HS-5 (cell line): Measurements from ENCODE around the gene CASP8.
A peak's percentile ranks its signal among the peaks of the same experiment; 100 is the strongest.
"Not testable (repeated sequence)": the region's sequence is repeated elsewhere in the genome, so short reads cannot be mapped to it uniquely, and the experiment has no call there.

Experiments used
- DNase-seq: peaks from one replicate; pipeline ENCODE4 v3.0.0-alpha.2; 2012; ENCODE audit warnings: low read depth

Gene CASP8

DNA sequence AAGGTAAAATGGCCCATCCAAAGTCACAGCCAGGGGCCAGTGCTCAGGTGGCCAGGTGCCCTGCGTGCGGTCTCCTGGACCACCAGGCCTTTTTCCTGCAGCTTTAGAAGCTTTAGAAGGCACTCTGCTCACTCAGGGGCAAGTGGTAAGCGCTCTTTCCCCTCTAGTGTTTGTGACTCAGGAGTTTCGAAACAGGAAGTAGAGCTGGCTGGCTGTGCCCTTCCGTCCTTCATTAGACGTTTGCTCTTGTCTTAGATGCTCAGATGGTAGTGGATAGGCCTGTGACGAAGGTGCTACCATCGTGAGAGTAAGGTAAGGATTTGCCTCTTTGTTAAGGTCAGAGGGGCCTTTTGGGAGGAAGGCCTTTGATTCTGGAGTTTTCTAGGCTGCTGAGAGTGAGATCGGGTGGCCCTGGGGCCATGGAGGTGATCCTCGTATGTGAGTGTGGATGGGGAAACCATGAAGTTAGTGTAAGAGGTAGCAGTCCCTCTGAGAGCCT lies at the start of gene CASP8:
Gene CASP8, plus strand, starts transcription at position 235 of the 499 bp plus-strand sequence. CDS start 5,951 bp downstream, outside the sequence.
- peak; percentile 52 for DNase-seq

DNA sequence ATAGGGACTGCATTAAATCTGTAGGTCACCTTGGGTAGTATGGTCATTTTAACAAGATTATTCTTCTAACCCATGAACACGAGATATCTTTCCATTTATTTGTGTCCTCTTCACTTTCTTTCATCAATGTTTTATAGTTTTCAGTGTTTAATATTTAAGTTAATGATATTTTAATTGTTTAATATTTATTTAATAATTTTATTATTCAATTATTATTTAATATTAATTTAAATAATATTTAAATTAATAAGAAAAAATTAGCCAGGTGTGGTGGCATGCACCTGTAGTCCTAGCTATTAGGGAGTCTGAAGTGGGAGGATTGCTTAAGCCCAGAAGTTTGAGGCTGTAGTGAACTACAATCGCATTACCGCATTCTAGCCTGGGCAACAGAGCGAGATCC lies 44.4 kb upstream of the CASP8 start:
- no peak for DNase-seq

DNA sequence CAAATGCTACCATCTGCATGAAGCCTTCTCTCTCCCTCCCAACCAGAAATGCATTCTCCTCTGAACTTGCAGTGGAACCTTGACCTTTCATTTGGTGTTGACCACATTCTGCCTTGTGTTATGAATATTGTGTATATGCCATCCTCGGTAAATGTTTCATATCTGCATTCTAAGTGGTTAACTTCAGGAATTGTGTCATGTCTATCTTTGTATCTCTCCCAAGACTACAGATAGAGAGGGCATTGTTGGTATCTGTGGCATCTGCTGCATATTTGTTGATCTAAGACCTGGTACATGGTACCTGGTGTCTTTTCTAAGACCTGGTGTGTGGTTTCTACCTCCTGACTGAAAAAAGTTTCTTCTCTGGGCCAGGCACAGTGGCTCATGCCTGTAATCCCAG lies 43.4 kb upstream of the CASP8 start:
- DNase-seq: no peak

DNA sequence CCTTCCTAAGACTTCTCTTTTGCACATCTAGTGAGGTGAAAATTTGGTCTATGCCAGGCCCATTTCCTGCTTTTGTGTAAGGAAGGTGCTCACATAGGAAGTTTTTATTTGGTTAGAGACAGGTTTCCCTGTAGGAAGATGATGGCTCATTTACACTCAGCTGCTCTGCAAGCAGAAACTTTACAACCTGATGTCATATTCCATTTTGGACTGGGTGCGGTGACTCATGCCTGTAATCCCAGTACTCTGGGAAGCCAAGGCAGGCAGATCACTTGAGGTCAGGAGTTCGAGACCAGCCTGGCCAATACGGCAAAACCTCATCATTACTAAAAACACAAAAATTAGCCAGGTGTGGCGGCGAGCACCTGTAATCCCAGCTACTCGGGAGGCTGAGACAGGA lies 41.6 kb upstream of the CASP8 start:
- no peak for DNase-seq

DNA sequence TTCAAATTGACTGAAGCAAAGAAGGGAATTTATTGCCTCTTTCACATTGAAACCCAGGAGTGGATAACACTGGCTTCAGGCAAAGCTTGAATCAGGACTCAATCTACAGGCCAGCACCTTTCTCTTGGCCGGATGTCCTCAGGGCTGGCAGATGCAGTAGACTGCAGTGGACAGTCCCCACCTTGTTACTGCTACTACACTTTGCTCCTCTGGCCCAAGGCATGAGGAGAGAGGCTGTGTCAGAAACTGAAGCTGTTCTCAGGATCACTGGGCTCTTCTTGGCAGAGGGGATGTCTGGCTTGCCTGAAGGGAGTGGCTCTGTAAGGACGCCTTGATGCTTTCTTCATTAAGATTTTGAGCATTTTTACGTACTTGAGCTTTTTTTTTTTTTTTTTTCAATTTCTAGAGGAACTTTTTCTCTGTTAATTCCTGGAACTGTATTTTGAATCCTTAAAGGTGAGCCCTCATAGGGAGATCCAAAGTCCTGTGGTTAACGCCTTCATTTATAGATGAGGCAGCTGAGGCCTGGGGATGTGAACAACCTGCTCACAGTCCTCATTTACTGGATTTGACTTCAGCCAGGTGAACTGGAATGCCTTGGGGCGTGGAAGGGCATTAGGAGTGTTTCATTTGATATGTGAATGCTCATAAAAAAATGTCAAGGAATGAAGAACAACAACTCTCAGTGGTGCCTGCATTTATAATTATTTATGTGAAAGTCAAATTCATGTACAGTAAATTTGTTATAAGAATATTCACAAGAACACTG lies 40.8 kb upstream of the CASP8 start:
- no peak for DNase-seq

DNA sequence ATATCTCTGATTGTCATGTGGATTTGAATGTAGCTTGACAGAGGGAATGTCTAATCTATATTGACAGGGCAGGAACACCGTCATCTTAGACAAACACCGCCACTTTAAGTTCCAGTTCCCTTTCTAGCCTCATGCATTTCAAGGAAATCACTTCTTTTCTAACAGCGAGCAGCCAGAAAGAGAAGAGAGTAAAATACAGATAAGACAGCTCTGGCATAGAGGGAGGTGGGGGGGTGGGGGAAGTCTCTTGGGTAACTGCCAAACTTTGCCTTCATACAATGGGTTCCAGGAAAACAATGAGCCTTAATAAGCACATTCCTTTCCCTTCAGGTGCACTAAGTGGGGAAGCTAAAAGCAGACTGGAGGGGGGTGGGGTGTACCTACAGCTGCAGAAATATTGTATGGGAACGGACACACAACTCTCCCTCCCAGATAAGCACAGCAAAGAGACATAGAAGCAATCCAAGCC lies 40.2 kb upstream of the CASP8 start:
- no peak for DNase-seq

DNA sequence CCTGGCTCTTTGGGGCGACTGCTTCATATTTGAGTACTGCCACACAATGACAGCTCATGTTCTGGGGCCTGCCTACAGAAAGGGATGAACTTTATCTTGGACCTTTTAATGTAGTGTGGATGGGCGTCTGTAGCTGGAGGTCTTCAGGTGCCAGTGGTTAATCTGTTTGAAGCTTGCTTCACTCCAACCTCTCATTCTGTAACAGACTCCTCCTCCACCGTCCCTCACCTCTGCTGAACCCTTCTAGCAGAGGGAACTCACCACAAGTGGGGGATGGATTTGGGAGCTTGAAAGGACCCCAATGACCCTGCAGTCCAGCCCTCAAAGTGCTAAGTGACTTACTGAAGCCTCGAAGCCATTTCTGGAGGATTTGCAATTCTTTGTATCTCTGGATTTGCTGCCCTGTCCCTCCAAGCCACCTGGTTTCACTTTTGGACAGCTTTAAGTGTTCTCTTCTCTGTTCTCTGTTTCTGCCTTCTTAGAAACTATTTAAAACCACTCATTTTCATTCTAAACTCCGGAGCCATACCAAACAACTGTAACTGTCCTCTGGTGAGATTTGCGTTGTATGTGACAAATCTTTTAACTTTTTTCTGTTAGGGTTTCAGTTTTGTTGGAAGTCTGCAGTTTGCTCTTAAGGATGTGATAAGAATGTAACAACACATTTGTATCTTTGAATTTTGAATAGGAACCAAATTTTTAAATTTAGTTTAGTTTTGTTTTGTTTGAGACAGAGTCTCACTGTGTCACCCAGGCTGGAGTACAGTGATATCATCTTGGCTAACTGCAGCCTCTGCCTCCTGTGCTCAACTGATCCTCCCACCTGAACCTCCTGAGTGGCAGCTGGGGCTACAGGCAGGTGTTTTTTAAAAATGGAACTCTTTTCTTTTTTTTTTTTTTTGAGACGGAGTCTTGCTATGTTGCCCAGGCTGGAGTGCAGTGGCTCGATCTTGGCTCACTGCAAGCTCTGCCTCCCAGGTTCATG lies 37.0 kb upstream of the CASP8 start:
- DNase-seq: no peak

DNA sequence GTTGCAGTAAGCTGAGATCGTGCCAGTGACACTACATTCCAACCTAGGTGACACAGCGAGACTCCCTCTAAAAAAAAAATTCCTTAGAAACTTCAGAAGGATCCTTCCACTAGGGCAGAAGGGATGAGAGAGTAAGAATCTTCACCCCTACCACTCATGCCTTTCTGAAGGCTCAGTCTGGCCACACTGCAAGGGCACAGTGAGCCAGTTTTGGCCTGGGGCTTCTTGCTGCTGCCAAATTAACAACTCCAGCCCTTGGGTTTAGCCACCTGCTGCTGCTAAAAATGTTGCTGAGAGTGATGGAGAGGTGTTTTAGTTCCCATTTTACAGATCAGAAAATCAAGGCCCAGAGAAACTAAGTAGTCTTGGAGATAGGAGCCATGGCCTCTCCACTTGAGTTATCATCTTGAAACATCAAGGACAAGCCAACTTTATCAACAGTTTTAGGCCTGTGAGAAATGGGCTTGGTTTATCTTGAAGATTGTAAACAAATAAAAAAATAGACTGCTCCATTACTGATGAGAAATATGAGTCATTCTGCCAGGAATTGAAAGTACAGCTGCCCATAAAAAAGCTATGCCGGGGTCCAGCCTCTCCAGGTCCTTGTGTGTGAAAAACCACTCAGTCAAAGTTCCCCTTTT lies 31.9 kb upstream of the CASP8 start:
- no peak for DNase-seq

DNA sequence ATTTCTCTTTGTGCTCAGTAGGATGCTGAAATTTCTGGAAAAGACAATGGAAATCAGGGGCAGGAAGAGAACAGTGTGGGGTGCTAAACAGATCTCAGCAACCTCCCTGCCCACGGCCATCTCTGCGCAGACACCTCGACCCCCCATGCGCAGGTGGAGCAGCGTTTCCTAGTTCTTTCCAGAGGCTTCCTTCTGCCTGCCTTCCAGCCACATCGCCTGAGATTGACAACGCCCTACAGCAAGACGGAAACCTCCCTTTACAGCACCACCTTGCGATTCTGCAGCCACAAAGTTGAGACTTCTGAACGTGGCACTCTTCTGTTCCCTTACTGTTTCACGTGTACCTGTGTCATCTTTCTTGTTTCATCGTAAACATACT lies 31.4 kb upstream of the CASP8 start:
- DNase-seq: no peak

DNA sequence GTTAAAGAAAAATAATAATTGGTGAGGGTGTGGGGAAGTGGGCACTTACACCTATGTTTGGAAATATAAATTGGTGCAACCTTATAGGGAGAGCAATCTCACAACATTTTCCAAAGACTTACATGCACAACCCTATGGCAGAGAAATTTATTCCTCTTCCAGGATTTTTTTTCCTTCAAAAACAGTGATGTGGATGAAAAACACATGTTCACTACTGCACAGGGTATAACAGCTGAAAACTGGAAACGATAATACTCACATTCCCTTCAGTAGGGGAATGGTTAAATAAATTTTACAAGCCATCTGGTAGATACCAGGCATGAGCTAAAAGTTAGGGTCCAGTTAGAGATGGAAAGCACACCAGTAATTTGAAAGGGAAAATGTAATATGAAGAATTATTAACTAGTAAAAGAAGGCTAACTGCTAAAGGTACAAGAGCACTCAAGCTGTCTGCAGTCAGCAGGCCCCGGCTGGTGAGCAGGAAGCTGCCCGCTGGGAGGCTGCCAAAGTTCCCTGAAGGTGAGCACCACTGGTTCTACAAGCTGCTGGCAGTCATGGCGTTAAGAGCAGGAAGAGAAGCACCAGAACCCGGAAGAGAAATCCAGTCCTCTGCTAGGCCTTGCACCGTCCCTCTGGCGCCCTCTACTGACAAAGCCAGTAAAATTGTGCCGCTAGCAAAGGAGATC lies 28.4 kb upstream of the CASP8 start:
- peak; percentile 82 for DNase-seq

DNA sequence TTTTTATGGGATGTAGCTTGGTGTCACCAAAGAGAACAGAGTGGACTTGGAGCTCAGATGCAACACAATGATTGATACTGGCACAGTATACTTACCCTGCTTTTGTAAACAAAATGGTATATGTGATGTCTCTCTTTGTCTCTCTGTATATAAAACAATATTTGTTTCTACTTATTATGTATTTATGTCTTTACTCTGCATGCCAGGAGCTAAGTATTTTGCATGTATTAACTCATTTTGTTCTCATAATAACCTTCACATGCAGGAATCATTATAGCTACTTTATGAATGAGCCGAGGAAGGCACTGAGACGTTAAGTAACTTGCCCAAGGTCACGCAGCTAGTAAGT lies 27.9 kb upstream of the CASP8 start:
- DNase-seq: no peak

DNA sequence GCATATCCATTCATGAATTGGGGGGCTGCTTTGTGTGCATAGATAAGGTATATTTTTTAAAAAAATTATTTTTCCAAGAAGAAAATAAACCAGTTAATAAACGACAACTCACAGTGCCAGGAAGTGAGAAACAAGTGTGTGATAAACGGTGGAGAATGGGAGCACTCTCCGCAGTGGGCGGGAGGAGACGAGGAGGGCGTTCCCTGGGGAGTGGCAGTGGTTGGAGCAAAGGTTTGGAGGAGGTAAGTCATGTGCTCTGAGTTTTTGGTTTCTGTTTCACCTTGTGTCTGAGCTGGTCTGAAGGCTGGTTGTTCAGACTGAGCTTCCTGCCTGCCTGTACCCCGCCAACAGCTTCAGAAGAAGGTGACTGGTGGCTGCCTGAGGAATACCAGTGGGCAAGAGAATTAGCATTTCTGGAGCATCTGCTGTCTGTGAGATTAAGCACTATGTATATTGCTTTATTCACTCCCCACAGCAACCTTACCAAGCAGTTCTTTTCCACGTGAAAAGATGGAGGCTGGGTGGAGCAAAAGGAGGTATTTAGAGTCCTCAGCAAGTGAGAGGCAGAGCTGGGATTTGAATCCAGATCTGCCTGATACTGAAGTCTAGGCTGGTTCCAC lies 27.0 kb upstream of the CASP8 start:
- DNase-seq: no peak

DNA sequence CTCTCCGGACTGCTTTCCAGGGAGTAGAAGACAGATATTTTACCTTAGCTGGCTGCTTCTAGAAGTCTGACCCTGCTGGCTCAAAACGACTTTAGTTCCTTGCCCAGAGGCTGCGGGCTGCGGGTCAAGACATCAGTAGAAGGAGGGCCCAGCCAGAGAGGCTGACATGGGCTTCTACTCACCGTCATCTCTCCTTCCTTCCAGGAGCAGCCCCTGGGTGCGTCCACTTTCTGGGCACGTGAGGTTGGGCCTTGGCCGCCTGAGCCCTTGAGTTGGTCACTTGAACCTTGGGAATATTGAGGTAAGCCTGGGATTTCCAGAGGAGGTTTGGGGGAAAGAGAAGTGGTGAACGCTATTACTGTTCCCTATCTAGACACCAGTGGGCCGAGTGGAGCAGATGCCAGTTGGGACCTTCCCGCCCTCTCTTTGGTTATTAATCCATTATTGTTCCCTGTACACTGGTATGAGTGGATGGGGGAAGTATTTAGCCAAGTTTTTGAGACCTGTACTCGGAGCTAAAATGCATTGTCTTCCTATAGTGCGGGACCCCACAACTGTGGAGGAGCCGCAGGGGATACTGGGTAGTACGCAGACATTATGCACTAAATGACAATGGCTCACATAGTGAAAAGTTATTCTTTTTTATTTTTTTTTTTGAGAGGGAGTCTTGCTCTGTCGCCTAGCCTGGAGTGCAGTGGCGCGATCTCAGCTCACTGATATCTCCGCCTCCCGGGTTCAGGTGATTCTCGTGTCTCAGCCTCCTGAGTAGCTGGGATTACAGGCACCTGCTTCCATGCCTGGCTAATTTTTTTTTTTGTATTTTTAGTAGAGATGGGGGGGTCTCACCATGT lies 26.3 kb upstream of the CASP8 start:
- no peak for DNase-seq

DNA sequence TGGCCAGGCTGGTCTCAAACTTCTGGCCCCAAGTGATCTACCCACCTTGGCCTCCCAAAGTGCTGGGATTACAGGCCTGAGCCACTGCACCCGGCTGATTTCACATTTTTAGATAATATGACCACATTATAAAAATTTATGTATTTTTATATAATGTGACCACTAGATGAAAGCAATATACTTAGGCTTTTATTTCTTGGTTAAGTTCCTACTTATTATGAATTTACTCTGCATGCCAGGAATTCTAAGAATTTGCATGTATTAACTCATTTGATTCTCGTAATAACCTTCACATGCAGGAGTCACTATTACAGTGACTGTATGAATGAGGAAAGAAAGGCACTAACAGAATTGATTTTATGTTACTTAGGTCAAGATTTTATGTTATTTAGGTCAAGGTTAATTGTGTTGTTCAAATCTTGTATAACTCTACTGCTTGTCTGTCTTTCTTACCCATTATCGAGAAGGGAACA lies 25.6 kb upstream of the CASP8 start:
- DNase-seq: no peak

DNA sequence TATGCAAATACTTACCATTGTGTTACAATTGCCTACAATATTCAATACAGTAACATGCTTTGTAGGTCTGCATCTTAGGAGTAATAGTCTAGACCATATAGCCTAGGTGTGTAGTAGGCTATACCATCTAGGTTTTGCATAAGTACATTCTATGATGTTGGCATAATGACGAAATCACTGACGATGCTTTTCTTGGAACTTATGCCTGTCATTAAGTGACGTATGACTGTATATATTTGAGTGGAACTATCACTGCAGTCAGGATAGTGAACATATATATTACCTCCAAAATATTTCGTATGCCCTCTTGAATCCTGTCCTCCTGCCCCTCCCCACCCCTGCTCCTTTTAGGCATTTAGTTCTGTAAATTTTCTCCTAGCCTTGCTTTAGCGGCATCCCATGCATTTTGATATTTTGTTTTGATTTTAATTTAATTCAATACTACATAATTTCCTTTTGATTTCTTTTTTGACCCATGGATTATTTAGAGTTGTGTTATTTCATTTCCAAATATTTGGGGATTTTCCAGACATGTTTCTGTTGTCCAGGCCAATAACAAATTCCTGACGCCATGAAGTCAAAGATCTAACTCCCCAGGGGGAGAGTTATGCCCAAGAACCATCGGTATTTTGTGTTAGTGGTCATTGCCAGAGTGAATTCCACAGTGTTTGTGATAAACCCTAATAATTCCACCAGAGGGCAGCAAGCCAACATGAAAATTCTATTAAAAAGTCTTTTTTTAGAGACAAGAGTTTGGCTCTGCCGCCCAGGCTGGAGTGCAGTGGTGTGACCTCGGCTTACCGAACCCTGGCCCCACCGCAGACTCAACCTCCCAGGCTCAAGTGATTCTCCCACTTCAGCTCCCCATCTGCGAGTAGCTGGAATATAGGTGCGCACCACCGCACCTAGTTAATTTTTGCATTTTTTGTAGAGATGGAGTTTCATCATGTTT lies 24.2 kb upstream of the CASP8 start:
- DNase-seq: peak; percentile 70

DNA sequence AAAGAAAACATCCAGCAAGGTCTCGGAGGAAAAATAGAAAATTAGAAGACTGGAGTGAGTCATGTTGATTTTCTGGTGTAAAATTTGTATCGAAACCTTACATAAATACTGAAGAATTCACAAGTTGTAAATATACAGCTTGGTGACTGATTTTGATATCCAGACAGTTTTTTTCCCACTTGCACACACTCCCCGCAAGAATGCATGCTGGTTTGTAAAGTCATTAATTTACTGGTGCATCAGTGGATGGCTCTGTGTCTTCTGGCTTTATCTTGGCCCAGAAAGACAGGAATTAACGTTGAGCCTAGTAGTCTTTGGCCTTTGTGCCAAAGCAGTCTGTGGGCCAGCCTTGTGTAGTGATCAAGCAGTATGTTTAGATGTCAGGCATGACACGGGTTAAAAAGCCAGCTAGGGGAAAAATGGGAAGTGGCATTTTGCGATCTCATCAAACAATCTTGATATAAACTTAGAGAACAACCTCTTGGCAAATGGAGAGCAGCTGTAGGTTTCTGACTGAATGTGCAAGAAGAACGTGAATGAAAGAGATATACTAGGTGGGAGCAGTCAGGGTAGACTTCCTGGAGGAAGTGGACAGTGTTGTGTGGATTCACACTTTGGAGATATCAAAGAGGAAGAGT lies 22.7 kb upstream of the CASP8 start:
- no peak for DNase-seq

DNA sequence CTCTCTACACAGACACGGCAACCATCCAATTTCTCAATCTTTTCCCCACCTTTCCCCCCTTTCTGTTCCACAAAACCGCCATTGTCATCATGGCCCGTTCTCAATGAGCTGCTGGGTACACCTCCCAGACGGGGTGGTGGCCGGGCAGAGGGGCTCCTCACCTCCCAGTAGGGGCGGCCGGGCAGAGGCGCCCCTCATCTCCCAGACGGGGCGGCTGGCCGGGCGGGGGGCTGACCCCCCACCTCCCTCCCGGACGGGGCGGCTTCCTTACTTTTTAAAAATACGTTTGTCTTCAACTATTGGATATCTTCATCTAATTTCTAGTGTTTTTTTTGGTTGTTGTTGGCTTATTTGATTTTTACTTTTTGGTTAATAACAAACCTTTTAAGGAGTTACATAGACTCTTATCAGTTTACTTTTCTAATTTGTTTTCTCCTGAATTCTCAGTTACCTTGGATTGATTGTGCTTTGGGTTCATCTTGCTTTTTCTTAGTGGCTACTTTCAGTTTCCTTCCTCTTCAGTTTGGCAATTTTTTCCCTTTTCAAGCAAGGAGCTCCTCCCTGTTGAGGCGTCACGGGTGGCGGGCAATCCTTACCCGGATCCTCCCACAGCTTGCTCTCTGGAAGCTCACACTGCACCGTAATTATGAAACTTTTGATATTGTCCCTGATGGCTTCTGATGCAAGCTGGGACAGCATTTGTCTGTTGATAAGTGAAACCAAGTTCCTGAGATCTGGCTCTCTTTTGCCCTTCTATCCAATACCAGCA lies 21.0 kb upstream of the CASP8 start:
- not testable (repeated sequence) for DNase-seq
